ENCODE measurements around the gene CAMTA1.
"Not testable (repeated sequence)": the region's sequence is repeated elsewhere in the genome, so short reads cannot be mapped to it uniquely, and the experiment has no call there.

DNA sequence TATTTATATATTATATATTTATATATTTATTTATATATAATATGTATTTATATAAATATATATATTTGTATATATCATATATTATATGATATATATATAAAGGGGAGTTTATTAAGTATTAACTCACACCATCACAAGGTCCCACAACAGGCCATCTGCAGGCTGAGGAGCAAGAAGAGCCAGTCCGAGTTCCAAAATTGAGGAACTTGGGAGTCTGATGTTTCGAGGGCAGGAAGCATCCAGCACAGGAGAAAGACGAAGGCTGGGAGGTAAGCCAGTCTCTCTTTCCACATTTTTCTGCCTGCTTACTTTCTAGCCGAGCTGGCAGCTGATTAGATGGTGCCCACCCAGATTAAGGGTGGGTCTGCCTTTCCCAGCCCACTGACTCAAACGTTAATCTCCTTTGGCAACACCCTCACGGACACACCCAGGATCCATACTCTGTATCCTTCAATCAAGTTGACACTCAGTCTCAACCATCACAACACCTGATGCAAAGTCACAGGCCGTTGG, 42.5 kb upstream of the CAMTA1 start:
- TF ChIP-seq EZH2phosphoT487 (conservative IDR thresholded peaks at IDR 0.05; ENCODE audit: low read length); CTCF (IDR thresholded peaks at IDR 0.05; ENCODE audit: insufficient read depth, low read length, poor library complexity, severe bottlenecking): not testable (repeated sequence)

All from SU-DHL-6 (cell line).